Natural killer cell (primary cell): Measurements from ENCODE around the gene IRF6. TPM values are rescaled to one million over a fixed set of nuclear protein-coding genes. Genes with fewer than 3 reads are reported as not detected.

Experiments used
- ATAC-seq, 3 donors: fragments of 150-1000 bp in 2 of 3; fragments of 200-7000 bp in 1 of 3; cut with Tn5 transposase; 1 replicate in 1 of 3; 2 replicates in 2 of 3; pipeline ENCODE4 v1.10.0; 2021; ENCODE audit warnings: mild to moderate bottlenecking in 2 of 3, moderate library complexity in 2 of 3
- DNase-seq, 2 donors: peaks; one replicate each; pipeline versions ENCODE4 v3.0.0 to v3.0.0-alpha.2; 2013 to 2021; ENCODE audit warnings: mixed read lengths in 1 of 2
- H3K27ac ChIP-seq: one replicate; pipeline ENCODE4 v1.5.1; 2013; ENCODE audit warnings: mild to moderate bottlenecking, low read length
- H3K27me3 ChIP-seq: one replicate; pipeline ENCODE4 v1.6.1; 2013; ENCODE audit warnings: low read length; ENCODE audit not compliant: control insufficient read depth, insufficient read depth
- H3K36me3 ChIP-seq: one replicate; pipeline ENCODE4 v1.6.1; 2013; ENCODE audit warnings: low read length; ENCODE audit not compliant: control insufficient read depth, insufficient read depth
- H3K4me1 ChIP-seq: one replicate; pipeline ENCODE4 v1.6.1; 2013; ENCODE audit warnings: low read length; ENCODE audit not compliant: control insufficient read depth, insufficient read depth
- H3K4me3 ChIP-seq: one replicate; pipeline ENCODE4 v1.5.1; 2013; ENCODE audit warnings: low read length
- H3K9me3 ChIP-seq: one replicate; pipeline ENCODE4 v1.6.1; 2013; ENCODE audit warnings: low read length; ENCODE audit not compliant: control insufficient read depth, insufficient read depth
- H3K27ac Mint-ChIP-seq, 2 donors: one replicate each; pipeline ENCODE4 v1.8.0; 2022; ENCODE audit warnings: mild to moderate bottlenecking in 2 of 2, mixed read lengths in 2 of 2, moderate library complexity in 1 of 2
- H3K27me3 Mint-ChIP-seq, 2 donors: one replicate each; pipeline ENCODE4 v1.8.0; 2022; ENCODE audit warnings: low read depth in 2 of 2, mixed read lengths in 2 of 2
- H3K36me3 Mint-ChIP-seq: one replicate; pipeline ENCODE4 v1.8.0; 2022; ENCODE audit warnings: mixed read lengths
- H3K4me1 Mint-ChIP-seq, 2 donors: one replicate each; pipeline ENCODE4 v1.8.0; 2022; ENCODE audit warnings: mixed read lengths in 2 of 2
- H3K4me3 Mint-ChIP-seq: one replicate; pipeline ENCODE4 v1.8.0; 2022; ENCODE audit warnings: mild to moderate bottlenecking, moderate library complexity, mixed read lengths
- H3K9me3 Mint-ChIP-seq, 2 donors: one replicate each; pipeline ENCODE4 v1.8.0; 2022; ENCODE audit warnings: mixed read lengths in 2 of 2
- CTCF ChIP-seq: fragments of 200-600 bp; IDR thresholded peaks from one replicate; pipeline ENCODE4 v1.8.0; 2022; ENCODE audit warnings: antibody characterized with exemption
- WGBS: methylation state at CpG from one replicate; pipeline ENCODE4 v1.1.7; 2013; ENCODE audit warnings: missing lambda C conversion rate; ENCODE audit not compliant: insufficient coverage; 5-methylcytosine and 5-hydroxymethylcytosine counted together
- intact Hi-C: fragments of 100-400 bp; cut with micrococcal nuclease; formaldehyde crosslinking; loops from one replicate; pipeline ENCODE4 v1.14.2; 2022
- total RNA-seq, 4 donors: library from RNA; stranded (reverse); fragments of 120-200 nt in 1 of 4; gene quantifications; one replicate each; pipeline versions ENCODE4 v1.2.3 to v1.2.4, GENCODE V29; 2013 to 2022

IRF6 gene
- total RNA-seq, 3 donors from 2014 or later (not counting 1 experiment from before 2014, with no cell fraction given): 2.5 to 11.2 (median 3.8) TPM

DNA sequence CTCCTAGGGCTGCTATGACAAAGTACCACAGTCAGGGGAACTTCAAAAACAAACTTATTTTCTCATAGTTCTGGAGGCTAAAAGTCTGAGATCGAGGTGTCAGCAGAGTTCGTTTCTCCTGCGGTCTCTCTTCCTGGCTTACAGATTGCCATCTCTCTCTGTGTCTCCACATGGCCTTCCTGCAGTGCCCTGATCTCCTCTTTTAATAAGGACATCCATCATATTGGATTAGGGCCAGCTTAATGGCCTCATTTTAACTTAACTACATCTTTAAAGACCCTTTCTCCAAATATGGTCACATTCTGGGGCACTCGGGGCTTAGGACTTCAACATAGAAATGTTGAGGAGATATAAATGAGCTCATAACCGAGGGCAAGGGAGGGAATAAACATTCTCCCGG, 33.8 kb downstream of the IRF6 start:
- intact Hi-C loops: no loop called here
- Mint-ChIP-seq H3K9me3 (no peaks in the 10 kb centered on the region), H3K4me3 (no peak overlapping the region), H3K27ac (no peak overlapping the region), H3K4me1 (peaks cover 26 to 40% of the 10 kb centered on the region in 2 donors), H3K27me3 (no peaks in the 10 kb centered on the region), H3K36me3 (peaks cover 17% of the 10 kb centered on the region)
- Histone ChIP-seq H3K27me3 (no peaks in the 10 kb centered on the region), H3K9me3 (no peaks in the 10 kb centered on the region), H3K4me1 (peaks cover 44% of the 10 kb centered on the region), H3K36me3 (peaks cover 54% of the 10 kb centered on the region), H3K4me3 (no peak overlapping the region), H3K27ac (peak overlapping the region; percentile 12)
- no peak for TF ChIP-seq CTCF
- 42% methylated on average over 6 of the region's 6 CpGs for WGBS
- DNase-seq (peak in 1 of 2 donors; percentile 16), ATAC-seq (no peak)

DNA sequence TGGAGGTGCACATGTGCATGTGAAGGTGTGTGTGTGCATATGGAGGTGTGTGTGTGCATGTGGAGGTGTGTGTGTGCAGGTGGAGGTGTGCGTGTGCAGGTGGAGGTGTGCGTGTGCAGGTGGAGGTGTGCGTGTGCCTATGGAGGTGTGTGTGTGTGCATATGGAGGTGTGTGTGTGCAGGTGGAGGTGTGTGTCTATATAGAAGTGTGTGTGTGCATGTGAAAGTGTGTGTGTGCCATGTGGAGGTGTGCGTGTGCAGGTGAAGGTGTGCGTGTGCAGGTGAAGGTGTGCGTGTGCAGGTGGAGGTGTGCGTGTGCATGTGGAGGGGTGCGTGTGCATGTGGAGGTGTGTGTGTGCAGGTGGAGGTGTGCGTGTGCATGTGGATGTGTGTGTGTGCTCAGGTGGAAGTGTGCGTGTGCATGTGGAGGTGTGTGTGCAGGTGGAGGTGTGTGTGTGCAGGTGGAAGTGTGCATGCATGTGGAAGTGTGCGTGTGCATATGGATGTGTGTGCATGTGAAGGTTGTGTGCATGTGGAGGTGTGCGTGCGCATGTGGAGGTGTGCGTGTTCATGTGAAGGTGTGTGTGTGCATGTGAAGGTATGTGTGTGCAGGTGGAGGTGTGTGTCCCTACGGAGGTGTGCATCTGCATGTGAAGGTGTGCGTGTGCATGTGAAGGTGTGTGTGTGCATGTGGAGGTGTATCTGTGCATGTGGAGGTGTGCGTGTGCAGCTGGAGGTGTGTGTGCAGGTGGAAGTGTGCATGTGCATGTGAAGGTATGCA, 35.1 kb downstream of the IRF6 start:
- ATAC-seq (no peak), DNase-seq (no peak)
- Histone ChIP-seq H3K36me3 (peaks cover 51% of the 10 kb centered on the region), H3K27ac (no peak overlapping the region), H3K9me3 (no peaks in the 10 kb centered on the region), H3K27me3 (no peaks in the 10 kb centered on the region), H3K4me3 (peak overlapping the region; percentile 66), H3K4me1 (peaks cover 51% of the 10 kb centered on the region)
- intact Hi-C loops: no loop called here
- WGBS: 96% methylated on average over 17 of the region's 17 CpGs
- Mint-ChIP-seq H3K4me3 (no peak overlapping the region), H3K9me3 (no peaks in the 10 kb centered on the region), H3K36me3 (peaks cover 16% of the 10 kb centered on the region), H3K4me1 (peaks cover 39 to 53% of the 10 kb centered on the region in 2 donors), H3K27me3 (no peaks in the 10 kb centered on the region), H3K27ac (no peak overlapping the region)
- TF ChIP-seq CTCF: no peak

DNA sequence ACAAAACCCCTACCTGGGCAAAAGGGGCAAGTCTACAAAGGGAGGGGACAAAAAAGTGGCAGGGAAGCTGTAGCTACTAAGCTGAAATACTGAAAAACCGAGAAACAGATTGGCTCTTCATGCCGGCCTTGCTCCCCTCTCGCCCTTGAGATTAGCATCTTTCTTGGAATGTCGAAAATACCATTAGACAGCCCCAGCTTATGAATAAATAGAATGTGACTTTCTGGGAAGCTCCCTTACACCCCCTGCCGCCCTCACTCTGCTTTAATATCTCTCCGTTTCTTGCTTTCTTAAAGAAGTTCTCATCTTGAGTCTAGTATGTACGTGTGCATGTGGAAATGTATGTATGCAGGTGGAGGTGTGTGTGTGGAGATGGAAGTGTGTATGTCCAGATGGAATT, 36.0 kb downstream of the IRF6 start:
- intact Hi-C loops: loop anchor here (1.0 kb wide), 2 partner anchors 14 to 23 kb away; partner anchors contain the start of gene C1orf74
- Mint-ChIP-seq H3K9me3 (no peaks in the 10 kb centered on the region), H3K27ac (no peak overlapping the region), H3K4me1 (peaks cover 44 to 50% of the 10 kb centered on the region in 2 donors), H3K27me3 (no peaks in the 10 kb centered on the region), H3K36me3 (peaks cover 10% of the 10 kb centered on the region), H3K4me3 (no peak overlapping the region)
- H3K36me3 ChIP-seq: peaks cover 48% of the 10 kb centered on the region
- H3K27ac ChIP-seq: peak overlapping the region; percentile 69
- DNase-seq: peak in 1 of 2 donors; percentile 44
- H3K9me3 ChIP-seq: no peaks in the 10 kb centered on the region
- H3K4me3 ChIP-seq: peak overlapping the region; percentile 66
- ATAC-seq: peak; percentile 3 to 15 (median 3)
- no peaks in the 10 kb centered on the region for H3K27me3 ChIP-seq
- peaks cover 50% of the 10 kb centered on the region for H3K4me1 ChIP-seq
- TF ChIP-seq CTCF: no peak
- 5% methylated on average over 6 of the region's 7 CpGs for WGBS
